Fibroblast of lung (primary cell): Measurements from ENCODE around the gene MCCC1. TPM values are rescaled to one million over a fixed set of nuclear protein-coding genes. Genes with fewer than 3 reads are reported as not detected.

Experiments
- DNase-seq, 2 donors: peaks; one replicate each; pipeline versions ENCODE4 v3.0.0 to v3.0.0-alpha.2; 2010; ENCODE audit warnings: low read depth in 2 of 2
- H2AFZ ChIP-seq: 2 replicates; pipeline ENCODE4 v1.5.1; 2012; ENCODE audit warnings: low read length, control low read depth, inconsistent platforms
- H3K27ac ChIP-seq: 2 replicates; pipeline ENCODE4 v1.5.1; 2011; ENCODE audit warnings: low read length, control low read depth; ENCODE audit not compliant: insufficient read depth
- H3K27me3 ChIP-seq: 2 replicates; pipeline ENCODE4 v1.5.1; 2011; ENCODE audit warnings: mild to moderate bottlenecking, low read length; ENCODE audit not compliant: control insufficient read depth, insufficient read depth
- H3K36me3 ChIP-seq: 2 replicates; pipeline ENCODE4 v1.5.1; 2011; ENCODE audit warnings: low read length; ENCODE audit not compliant: control insufficient read depth, insufficient read depth
- H3K4me1 ChIP-seq: 2 replicates; pipeline ENCODE4 v1.5.1; 2011; ENCODE audit warnings: low read length; ENCODE audit not compliant: control insufficient read depth, insufficient read depth; ENCODE audit errors: extremely low read depth
- H3K4me2 ChIP-seq: 2 replicates; pipeline ENCODE4 v1.5.1; 2011; ENCODE audit warnings: low read length, control low read depth; ENCODE audit not compliant: insufficient read depth; ENCODE audit errors: extremely low read depth
- H3K4me3 ChIP-seq, 4 experiments: fragments of 200-600 bp in 1 of 4; sonication (generic) in 1 of 4; replicated peaks in 1 of 4; 2 replicates each; pipeline ENCODE4 v1.5.1; 2011 to 2016; ENCODE audit warnings: low read length in 4 of 4, low read depth in 3 of 4, mild to moderate bottlenecking in 3 of 4, control low read depth in 2 of 4, inconsistent platforms in 1 of 4, mixed read lengths in 1 of 4; ENCODE audit not compliant: insufficient read depth in 1 of 4; ENCODE audit errors: control extremely low read depth in 1 of 4
- H3K79me2 ChIP-seq: 2 replicates; pipeline ENCODE4 v1.5.1; 2012; ENCODE audit warnings: mild to moderate bottlenecking, low read length, inconsistent platforms; ENCODE audit not compliant: control insufficient read depth, insufficient read depth
- H3K9ac ChIP-seq: 2 replicates; pipeline ENCODE4 v1.5.1; 2011; ENCODE audit warnings: mild to moderate bottlenecking, low read length, control low read depth; ENCODE audit not compliant: insufficient read depth
- H3K9me3 ChIP-seq: 2 replicates; pipeline ENCODE4 v1.5.1; 2012; ENCODE audit warnings: low read depth, low read length; ENCODE audit not compliant: control insufficient read depth, insufficient read depth
- H4K20me1 ChIP-seq: 2 replicates; pipeline ENCODE4 v1.5.1; 2011; ENCODE audit warnings: low read length; ENCODE audit not compliant: control insufficient read depth, insufficient read depth; ENCODE audit errors: extremely low read depth
- EZH2 ChIP-seq: IDR thresholded peaks from 2 replicates; pipeline ENCODE4 v1.5.1; 2012; ENCODE audit warnings: low read length, control low read depth, mild to moderate bottlenecking; ENCODE audit errors: missing control alignments
- polyA minus RNA-seq: library from RNA; depleted of rRNA, polyadenylated mRNA; stranded (reverse); fragments of >200 nt; gene quantifications from 2 replicates; pipeline ENCODE4 v1.2.3, GENCODE V29; 2011; ENCODE audit warnings: low replicate concordance
- polyA plus RNA-seq, 2 donors: library from polyadenylated mRNA; depleted of rRNA in 1 of 2; stranded (reverse) in 1 of 2; unstranded in 1 of 2; fragments of >200 nt; gene quantifications; 2 replicates each; pipeline ENCODE4 v1.2.1, GENCODE V29; 2011 to 2012; ENCODE audit warnings: missing spikeins in 1 of 2
- total RNA-seq: library from RNA; depleted of rRNA; stranded (reverse); fragments of >200 nt; gene quantifications from 2 replicates; pipeline ENCODE4 v1.2.1, GENCODE V29; 2014
- TF ChIP-seq, protein P1 (sequence below), 2 donors: IDR thresholded peaks in 1 of 2; conservative IDR thresholded peaks in 1 of 2; 1 replicate in 1 of 2; 2 replicates in 1 of 2; pipeline ENCODE4 v1.5.1; 2011 to 2012; ENCODE audit warnings: low read length in 2 of 2, control low read depth in 1 of 2, inconsistent platforms in 1 of 2, low read depth in 1 of 2, mild to moderate bottlenecking in 1 of 2

MCCC1 gene
- total RNA-seq (19.8 and 29.1 TPM in 2 replicates), polyA plus RNA-seq (16.1 and 17.0 TPM in 2 replicates), polyA minus RNA-seq (7.2 and 8.6 TPM in 2 replicates)
- polyA plus RNA-seq (2012): 12.6 and 15.2 TPM in 2 replicates

- Histone ChIP-seq H3K27me3 (no peaks in the 10 kb centered on the region), H4K20me1 (no peaks in the 10 kb centered on the region), H3K36me3 (no peaks in the 10 kb centered on the region), H3K4me2 (peak within 1 kb of the TSS; percentile 86), H2AFZ (peak within 1 kb of the TSS; percentile 96), H3K27ac (peak within 1 kb of the TSS; percentile 86), H3K79me2 (peaks cover 6% of the 10 kb centered on the region), H3K4me1 (peaks cover 5% of the 10 kb centered on the region), H3K9ac (peak within 1 kb of the TSS; percentile 81), H3K4me3 (peak within 1 kb of the TSS; percentile 75 to 91 (median 84)), H3K9me3 (no peaks in the 10 kb centered on the region)
- no peak for TF ChIP-seq EZH2
- TF ChIP-seq, protein P1, sequence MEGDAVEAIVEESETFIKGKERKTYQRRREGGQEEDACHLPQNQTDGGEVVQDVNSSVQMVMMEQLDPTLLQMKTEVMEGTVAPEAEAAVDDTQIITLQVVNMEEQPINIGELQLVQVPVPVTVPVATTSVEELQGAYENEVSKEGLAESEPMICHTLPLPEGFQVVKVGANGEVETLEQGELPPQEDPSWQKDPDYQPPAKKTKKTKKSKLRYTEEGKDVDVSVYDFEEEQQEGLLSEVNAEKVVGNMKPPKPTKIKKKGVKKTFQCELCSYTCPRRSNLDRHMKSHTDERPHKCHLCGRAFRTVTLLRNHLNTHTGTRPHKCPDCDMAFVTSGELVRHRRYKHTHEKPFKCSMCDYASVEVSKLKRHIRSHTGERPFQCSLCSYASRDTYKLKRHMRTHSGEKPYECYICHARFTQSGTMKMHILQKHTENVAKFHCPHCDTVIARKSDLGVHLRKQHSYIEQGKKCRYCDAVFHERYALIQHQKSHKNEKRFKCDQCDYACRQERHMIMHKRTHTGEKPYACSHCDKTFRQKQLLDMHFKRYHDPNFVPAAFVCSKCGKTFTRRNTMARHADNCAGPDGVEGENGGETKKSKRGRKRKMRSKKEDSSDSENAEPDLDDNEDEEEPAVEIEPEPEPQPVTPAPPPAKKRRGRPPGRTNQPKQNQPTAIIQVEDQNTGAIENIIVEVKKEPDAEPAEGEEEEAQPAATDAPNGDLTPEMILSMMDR (conservative IDR thresholded peaks at IDR 0.05 in 1 of 2, IDR thresholded peaks at IDR 0.05 in 1 of 2; ENCODE audit: low read depth in 1 of 2, low read length in 2 of 2): peak in 1 of 2 donors; percentile 9
- peak; percentile 99 for DNase-seq
Observed at GRCh38 chr3:183099026-183099837, at the start of gene MCCC1. MCCC1 (minus strand) TSS chr3:183099496; CDS start chr3:183099440, 56 bp downstream.

GRCh38 chr3:183148056-183148455, 48.8 kb upstream of the MCCC1 start:
- Histone ChIP-seq H4K20me1 (no peaks in the 10 kb centered on the region), H3K79me2 (no peaks in the 10 kb centered on the region), H3K4me1 (no peaks in the 10 kb centered on the region), H3K9ac (no peak overlapping the region), H3K4me3 (no peak overlapping the region), H3K27me3 (peaks cover 7% of the 10 kb centered on the region), H2AFZ (no peak overlapping the region), H3K36me3 (no peaks in the 10 kb centered on the region), H3K27ac (no peak overlapping the region), H3K9me3 (no peaks in the 10 kb centered on the region), H3K4me2 (no peak overlapping the region)
- no peak for TF ChIP-seq EZH2
- TF ChIP-seq, protein P1 (conservative IDR thresholded peaks at IDR 0.05 in 1 of 2, IDR thresholded peaks at IDR 0.05 in 1 of 2; ENCODE audit: low read depth in 1 of 2, low read length in 2 of 2): no peak
- DNase-seq: peak; percentile 82 to 86

DNA sequence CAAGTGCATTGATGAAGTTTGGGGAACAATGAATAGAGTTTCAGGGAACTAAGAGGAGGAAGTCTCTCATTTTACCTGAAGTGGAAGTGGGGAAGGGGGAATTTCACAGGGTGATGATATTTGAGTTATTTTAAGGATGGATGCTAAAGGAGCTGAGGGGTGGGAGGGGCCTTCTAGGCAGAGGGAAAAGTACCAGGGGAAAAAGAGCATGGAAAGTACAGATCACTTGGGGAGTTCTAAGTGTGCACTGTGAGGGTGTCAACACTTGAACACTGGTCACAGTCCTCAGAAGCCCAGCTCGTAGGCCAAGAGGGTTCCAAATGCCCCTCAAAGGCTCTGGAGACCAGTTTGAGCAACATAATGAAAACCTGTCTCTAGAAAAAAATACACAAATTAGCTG, 45.1 kb upstream of the MCCC1 start:
- no peak overlapping the region for H3K9ac ChIP-seq
- no peak for DNase-seq
- no peaks in the 10 kb centered on the region for H4K20me1 ChIP-seq
- no peak overlapping the region for H3K4me2 ChIP-seq
- H3K4me3 ChIP-seq: no peak overlapping the region
- no peak overlapping the region for H2AFZ ChIP-seq
- no peak overlapping the region for H3K27ac ChIP-seq
- H3K4me1 ChIP-seq: no peaks in the 10 kb centered on the region
- peaks cover 7% of the 10 kb centered on the region for H3K27me3 ChIP-seq
- no peaks in the 10 kb centered on the region for H3K79me2 ChIP-seq
- no peak for TF ChIP-seq EZH2
- TF ChIP-seq, protein P1 (conservative IDR thresholded peaks at IDR 0.05 in 1 of 2, IDR thresholded peaks at IDR 0.05 in 1 of 2; ENCODE audit: low read depth in 1 of 2, low read length in 2 of 2): no peak
- H3K36me3 ChIP-seq: no peaks in the 10 kb centered on the region
- no peaks in the 10 kb centered on the region for H3K9me3 ChIP-seq
